T-helper 2 cell treated with Interferon-gamma antibody and Interleukin-4, amounts not matched to agents 100 ng/mL and 5 ng/mL, for 36 hours (primary cell): ENCODE measurements around the gene BNC1. TPM values are rescaled to one million over a fixed set of nuclear protein-coding genes. Genes with fewer than 3 reads are reported as not detected.

Experiments used
- intact Hi-C: fragments of 100-400 bp; cut with micrococcal nuclease; formaldehyde crosslinking; loops from one replicate; pipeline ENCODE4 v1.15.1; 2023
- total RNA-seq: library from RNA; stranded (reverse); gene quantifications from 2 replicates; pipeline ENCODE4 v1.2.3, GENCODE V29; 2022

Gene BNC1, protein sequence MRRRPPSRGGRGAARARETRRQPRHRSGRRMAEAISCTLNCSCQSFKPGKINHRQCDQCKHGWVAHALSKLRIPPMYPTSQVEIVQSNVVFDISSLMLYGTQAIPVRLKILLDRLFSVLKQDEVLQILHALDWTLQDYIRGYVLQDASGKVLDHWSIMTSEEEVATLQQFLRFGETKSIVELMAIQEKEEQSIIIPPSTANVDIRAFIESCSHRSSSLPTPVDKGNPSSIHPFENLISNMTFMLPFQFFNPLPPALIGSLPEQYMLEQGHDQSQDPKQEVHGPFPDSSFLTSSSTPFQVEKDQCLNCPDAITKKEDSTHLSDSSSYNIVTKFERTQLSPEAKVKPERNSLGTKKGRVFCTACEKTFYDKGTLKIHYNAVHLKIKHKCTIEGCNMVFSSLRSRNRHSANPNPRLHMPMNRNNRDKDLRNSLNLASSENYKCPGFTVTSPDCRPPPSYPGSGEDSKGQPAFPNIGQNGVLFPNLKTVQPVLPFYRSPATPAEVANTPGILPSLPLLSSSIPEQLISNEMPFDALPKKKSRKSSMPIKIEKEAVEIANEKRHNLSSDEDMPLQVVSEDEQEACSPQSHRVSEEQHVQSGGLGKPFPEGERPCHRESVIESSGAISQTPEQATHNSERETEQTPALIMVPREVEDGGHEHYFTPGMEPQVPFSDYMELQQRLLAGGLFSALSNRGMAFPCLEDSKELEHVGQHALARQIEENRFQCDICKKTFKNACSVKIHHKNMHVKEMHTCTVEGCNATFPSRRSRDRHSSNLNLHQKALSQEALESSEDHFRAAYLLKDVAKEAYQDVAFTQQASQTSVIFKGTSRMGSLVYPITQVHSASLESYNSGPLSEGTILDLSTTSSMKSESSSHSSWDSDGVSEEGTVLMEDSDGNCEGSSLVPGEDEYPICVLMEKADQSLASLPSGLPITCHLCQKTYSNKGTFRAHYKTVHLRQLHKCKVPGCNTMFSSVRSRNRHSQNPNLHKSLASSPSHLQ
- not detected in 2 replicates for total RNA-seq

DNA sequence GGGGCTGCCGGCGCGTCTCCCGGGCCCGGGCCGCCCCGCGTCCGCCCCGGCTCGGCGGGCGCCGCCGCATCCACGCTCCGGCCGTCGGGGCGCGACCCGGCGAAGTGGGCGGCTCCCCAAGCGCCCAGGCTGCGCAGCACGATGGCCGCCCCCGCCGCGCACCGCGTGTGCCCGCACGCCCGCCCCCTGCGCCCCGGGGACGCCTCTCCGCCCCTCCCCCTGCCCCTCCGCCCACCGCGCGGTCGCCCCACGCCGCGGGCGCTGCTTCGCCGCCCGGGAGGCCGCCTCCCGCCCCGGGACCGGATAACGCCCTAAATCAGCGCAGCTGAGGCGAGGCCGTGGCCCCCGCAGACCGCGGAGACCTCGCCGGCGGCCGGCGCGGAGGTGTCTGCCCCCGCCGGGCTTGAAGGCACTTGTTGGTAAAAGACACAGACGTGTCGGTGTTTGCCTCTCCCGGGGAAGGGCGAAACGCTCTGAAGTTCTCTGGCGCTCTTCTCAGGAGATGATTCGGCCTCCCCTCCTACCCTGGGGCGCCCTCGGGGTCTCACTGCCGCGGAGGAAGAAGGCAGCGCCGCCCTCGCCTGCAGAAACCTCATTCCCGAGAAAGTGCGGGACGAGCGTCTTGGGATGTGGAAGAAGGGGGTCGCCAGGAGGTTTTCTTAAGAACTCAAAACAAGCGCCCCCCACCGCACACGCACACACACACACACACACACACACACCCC is at the start of gene BNC1:
Gene BNC1 (minus strand): TSS at position 106 of the 725 bp plus-strand sequence. CDS start 36 bp downstream, at position 70.
- intact Hi-C loops: no loop called here

DNA sequence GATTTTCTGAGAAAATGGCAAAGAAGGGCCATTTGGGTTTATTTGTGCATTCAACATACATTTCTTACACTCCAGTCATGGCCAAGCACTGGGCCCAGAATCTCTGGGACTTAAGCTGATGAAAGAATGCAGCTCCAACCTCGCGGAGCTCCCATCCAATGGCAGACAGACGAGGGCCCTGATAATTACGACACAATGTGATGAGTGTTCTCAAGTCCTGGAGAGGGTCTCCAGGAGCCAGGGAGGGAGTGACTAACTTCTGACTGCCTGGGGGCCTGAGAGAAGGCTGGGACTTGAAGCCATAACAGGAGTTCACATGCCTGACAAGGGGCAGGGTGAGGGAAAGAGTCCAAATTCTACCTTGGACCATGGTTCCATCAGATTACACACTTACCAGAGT is 42.6 kb upstream of the BNC1 start:
- intact Hi-C loops: no loop called here

DNA sequence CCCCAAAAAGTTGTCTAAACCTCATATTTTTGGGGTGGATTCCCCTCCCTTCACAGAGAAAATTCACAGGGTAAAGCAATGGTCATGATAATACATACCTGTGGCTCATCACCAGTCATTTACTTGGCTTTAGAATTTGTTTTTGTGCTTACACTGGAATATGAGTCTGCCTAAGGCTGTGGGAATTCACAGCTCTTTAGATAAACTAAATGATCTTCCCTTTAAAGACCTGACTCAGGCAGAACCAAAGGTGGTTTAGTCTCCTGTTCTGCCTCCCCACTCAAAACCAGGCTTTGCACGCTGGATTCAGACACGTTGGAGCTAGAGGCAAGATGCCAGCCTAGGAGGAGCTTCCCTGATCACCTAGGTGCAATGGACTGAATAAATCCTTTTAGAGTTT is 40.3 kb upstream of the BNC1 start:
- intact Hi-C loops: no loop called here

DNA sequence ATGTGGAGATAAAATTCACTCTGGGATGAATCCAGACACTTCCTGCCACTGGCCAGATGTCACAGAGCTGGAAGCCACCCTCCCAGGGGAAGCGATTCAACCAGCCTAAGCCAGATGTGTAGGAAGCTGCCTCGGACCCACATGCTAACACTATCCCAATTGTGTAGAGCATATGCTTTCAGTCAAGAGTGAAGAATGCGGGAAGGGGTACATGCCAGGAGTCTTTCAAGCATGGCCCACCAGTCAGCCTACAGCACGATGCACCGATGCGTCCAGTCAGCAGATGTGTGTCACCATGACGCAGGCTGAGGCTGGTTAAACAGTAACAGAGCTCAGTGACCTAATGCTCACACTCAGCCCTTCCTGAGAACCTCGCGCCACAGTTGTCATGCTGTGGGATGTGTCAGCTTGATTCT is 38.8 kb upstream of the BNC1 start:
- intact Hi-C loops: no loop called here

DNA sequence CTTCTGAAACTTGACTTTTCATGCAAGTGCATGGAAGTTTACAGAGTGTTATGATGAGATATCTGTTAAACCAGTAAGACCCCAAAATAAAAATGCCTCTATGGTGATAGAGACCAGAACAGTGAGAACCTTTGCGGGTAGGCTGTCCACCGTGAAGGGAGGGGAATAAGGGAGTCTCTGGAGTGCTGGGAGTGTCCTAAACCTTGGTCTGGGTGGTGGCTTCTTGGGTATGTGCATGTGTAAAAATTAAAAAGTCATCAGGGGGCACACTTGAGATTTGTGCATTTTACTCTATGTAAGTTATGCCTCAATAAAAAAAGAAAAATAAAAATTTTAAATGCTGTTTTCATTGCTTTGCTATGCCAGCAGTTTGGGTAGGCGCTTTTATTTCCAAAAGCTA is 38.2 kb upstream of the BNC1 start:
- intact Hi-C loops: no loop called here

DNA sequence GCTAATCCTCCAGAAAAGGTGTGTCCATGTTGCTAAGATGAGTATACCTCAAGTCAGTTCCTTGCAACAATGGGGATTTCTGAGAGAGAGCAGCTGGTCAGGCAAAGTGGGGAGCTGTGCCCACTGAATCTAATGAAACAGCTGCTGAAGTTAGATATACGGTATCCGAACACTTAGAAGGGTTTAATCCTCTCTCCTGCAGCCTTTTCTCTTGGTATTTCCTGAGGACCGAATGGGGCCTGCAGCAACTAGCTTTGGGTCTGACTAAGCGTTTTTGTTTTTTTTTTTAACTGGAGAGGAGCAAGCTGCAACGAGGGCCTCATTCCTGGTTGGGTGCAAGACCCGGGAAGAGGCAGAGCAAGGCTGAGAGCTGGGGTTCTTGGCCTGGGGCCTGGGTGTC is 37.6 kb upstream of the BNC1 start:
- intact Hi-C loops: no loop called here

DNA sequence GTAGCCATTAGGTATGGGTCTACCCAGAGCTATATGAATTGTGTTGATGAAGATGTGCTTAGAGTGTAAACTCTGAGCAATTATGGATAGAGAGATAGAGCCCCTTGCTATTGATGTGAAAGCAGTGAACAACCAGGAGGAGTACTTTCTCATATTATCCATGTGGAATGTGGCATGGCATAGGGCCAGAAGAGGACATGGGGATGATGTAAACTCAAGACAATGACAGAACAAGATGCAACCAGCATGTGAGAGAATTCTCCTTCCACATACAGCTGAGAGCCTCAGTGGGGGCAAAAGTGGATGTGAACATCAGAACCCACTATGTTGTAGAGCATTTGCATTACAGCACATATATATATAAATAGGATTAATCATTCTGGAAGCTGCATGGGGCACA is 36.4 kb upstream of the BNC1 start:
- intact Hi-C loops: no loop called here

DNA sequence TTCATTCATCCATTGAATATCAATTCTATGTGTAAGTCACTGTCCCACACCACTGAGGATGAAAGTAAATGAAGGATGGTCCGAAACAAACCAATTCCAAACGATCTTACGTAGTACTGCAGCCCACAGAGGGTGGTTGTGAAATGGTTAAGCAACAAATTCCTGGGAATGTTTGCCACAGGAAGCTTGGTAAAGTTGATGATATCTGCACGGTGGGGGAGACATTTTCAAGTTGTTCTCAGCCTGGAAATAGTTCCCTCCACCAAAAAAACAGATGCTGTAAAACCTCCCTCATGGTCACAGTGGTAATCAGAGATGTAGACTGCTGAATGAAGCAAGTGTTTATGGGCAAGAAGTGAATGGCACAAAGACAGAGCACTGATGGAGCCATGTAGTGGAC is 35.9 kb upstream of the BNC1 start:
- intact Hi-C loops: no loop called here

DNA sequence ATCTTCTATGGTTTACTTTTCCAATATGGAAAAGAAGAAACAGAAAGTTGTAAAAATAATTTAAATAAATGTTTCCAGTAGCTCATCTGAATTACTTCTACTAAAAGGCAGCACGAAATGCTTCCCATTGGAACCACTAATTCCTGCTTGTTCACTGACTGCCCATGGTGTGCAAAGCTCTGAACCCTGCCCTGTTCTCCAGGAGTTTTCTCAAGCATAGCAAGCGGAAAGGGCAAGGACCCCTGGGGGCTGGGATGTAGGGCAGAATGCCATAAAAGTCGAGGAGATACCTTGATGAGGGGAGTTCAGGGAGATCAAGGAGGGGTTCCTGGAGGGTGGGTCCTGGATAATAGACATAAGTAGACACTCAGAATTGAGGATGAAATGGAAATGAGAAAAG is 35.3 kb upstream of the BNC1 start:
- intact Hi-C loops: no loop called here

DNA sequence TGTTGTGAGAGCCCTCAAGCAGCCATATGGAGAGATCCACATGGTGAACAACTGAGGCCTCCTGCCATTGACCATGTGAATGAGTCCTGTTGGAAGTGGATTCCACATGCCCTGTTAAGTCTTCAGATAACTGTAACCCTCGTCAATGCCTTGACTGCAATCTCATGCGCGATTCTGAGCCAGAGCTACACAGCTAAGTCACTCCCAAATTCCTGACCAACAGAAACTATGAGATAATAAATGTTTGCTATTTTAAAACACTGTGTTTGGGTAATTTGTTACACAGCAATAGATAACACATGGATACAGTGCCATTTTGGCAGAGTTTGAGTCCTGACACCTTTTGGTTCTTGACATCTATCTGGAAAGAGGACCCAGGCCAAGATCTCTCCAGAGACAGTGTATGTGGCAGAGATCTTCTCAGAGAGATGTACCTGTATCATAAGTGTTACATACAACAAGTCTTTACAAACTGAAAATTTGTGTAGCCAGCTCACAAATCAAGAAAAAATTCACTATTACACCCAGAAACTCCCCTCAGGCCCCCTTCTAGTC is 34.5 kb upstream of the BNC1 start:
- intact Hi-C loops: no loop called here

DNA sequence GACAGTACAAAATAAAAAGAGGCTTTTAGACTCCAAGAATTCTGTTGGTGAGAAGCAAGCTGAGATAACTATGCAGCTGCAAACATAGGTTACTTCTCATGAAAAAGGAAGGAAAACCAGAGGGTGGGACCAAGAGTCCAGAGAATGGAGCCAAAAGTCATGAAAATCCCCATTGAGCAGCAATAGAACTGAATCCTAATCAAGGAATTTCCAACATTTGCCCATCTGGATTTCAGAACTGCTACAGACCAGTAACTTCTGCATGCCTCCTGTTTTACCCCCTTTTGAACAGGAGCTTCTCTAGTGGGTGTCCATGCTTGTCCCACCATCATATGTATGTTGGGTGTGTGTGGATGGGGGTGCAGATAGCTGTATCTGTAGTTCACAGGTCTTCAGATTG is 33.6 kb upstream of the BNC1 start:
- intact Hi-C loops: no loop called here

DNA sequence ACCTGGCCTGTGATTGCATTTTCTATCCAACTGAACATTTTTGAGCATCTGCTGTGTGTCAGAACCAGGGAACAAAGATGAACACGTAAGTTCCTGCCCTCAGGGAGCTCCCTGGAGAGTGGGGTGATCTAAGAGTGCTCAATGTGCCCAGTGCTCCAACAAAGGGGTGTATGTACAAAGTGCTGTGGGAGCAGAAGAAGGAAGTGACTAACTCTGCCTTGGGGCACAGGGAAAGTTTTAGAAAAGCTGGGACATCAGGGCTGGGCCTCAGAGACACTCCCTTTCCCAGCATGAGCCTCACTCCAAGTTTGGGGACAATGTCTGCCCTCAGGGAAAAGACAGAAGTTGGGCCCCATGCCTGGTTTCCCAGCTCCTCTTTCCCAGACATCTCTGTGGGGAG is 27.6 kb upstream of the BNC1 start:
- intact Hi-C loops: no loop called here

DNA sequence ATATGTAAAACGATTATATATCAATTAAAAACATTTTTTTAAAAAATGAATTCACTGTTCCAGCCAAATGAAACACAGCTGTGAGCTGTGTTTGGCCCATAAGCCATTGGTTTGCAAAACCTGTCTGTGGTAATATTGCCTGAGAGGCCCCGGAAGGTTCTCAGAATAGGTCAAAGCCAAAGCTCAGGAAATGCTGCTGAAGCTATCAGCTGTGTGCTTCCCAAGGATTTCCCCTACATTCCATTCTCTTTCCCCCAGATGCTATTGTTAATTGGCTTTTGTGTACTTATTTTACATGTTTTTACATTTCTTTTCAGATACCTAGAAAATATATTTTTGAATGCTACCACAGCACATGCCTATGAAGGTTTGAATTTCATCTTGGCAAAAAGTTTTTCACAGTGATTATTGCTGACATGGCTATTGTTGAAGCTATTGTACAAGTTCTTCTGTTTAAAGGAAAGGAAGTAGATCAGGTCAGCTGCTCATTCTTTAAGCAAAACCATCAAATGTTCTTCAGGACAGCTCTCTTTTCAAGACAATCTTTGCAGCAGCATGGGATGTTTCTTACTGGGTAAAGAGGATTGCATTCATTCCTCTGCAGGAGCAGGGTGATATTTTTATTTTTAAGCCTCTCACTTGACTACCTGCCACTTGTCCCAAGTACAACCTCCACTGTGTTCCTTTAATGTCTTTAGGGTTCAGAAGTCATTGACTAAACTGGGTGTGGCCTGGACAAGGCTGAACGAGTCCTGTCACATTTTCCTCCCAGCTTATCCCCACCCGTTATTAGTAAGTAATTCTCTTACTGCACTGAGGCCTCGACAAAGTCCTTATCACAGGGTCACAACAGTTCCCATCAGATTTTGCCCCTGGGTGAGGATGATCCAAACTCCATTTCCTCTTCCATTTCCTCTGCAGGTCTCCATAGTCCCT is 26.3 kb upstream of the BNC1 start:
- intact Hi-C loops: no loop called here

DNA sequence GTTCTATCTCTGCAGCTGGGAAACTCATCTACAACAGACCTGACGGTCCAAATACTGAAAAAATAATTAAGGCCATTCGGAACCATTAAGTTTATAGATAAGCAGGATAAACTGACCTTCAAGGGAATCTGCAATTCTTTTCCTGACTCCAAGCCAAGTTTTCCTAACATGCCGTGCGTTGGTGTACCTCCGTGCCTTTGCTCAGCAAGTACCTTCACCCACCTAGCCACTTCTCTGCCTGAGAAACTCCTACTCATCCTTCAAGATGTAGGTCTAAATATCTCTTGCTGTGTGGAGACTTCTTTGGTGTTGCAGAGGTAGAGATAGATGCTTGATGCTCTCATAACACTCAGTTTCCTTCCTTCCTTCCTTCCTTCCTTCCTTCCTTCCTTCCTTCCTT is 24.2 kb upstream of the BNC1 start:
- intact Hi-C loops: no loop called here

DNA sequence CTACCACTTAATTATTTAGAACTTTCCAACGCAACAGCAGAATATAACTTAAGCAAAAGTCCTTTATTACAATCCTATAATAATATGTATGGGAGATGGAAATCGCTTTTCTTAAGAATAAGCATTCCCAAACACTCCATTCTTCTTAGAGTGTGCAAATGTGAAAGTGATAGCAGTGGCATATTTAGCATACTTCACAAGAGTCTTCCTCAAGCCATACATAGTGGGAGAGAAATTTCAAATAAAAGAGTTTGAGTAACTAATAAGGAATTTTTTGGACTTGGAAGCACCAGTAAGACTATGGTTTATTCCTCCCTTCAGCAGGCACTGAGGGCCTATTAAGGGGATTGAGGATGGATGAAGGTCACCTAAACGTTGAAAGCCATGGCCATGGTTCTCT is 22.1 kb upstream of the BNC1 start:
- intact Hi-C loops: no loop called here

DNA sequence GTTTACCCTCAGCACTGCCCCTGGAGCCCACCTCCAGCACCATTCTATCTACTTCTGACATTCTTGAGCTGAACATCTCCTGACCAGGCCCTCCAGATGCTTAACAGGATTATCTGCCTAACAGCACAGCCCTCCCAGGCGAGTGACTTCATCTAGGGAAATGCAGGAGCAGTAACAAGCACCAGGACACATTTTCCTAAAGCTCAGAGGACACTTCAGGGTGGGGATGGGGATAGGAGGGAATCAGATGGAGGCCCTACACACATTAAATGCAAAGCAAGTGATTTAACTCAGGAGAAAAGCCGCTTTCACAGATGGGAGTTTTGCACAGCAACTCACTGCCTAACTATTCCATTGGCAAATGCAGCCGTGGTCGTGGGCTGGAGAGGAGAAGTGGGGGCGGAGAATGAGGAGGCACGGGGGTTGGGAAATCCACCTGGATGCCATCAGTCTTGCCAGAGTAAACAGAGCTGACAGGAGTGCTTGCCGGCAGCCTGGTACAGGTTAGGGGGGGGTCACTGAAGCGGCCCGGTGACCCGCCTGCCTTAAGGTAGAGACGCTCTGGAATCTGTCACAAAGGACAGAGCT is 21.3 kb upstream of the BNC1 start:
- intact Hi-C loops: no loop called here

DNA sequence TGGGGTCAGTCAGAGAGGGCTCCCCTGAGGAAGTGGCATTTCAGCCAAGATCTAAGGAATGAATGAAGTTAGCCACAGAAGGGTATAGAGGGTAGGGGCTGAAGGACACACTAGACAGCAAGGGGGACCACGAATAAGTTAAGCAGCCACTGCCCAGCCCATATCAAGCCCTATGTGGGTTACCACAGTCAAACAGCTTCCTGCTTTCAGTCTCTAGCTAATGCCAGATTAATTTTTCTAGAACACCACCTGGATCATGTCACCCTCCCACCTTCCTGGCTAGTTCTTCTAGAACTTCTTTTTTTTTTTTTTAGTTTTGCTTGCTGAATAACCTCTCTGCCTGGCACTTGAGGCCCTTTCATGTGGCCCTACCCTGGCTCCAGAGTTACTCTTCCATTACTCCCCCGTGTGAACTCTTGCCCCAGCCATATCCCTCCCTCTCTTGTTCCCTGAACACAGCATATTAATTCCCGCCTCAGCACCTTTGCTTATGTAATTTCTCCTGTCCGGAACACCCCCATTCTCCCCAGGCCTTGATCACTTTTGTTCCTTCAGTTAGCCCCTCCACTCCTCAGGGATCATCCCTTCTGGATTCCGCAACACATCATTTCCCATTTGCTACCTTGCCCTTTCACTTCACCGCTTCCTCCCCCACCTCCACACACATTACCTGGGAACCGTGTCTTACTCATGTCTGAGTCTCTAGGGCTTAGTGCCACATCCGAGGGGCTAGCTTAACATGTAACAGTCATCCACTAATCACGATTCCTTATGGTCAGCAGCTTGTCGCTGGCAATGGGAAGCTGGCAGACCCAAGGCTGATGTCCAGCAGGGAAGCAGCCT is 20.6 kb upstream of the BNC1 start:
- intact Hi-C loops: no loop called here

DNA sequence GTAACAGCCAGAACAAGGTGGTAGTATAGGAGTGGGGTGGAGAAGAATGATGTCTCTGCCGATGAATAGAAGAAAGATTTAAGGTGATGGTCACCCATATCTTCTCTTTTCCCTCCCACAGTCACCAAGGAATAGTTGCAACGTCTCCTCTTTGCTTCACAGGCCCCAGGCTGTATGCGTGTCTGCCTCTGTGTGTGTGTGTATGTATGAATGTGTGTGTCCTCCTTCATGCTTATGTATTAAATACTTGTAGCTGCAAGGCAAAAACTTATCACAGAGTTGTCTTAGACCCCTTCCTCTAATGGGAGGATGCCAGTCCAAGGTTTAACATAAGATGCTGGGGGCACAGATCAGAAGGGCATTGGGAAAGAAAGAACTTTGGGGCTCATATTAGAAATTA is 19.1 kb upstream of the BNC1 start:
- intact Hi-C loops: no loop called here

DNA sequence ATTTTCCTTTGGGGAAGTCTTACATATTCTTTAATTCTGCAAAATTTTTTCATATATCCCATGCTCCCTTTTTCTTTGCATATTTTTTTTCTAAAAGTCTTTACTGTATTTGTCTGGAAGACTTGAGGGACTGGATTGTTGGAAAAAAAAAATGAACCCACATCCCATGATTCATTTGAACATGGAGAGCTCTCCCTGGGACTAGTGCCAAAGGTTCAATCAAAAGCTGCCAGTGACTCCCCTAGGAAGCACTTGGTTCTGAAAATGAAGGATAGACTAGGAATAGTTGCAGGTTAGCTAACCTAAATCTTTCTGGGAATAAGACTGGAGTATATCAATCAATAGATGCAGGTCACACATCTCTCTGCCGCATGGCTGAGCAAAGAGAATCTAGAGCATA is 16.4 kb upstream of the BNC1 start:
- intact Hi-C loops: no loop called here
